GM21526 (cell line): ENCODE results near the gene MARK4.
"Not testable (repeated sequence)": the region's sequence is repeated elsewhere in the genome, so short reads cannot be mapped to it uniquely, and the experiment has no call there.

Experiments used
- ATAC-seq: cut with Tn5 transposase; IDR thresholded peaks from one replicate; pipeline ENCODE4 v1.9.1; 2021; ENCODE audit warnings: moderate library complexity; ENCODE audit not compliant: unreplicated experiment, low FRiP score

MARK4 gene

DNA sequence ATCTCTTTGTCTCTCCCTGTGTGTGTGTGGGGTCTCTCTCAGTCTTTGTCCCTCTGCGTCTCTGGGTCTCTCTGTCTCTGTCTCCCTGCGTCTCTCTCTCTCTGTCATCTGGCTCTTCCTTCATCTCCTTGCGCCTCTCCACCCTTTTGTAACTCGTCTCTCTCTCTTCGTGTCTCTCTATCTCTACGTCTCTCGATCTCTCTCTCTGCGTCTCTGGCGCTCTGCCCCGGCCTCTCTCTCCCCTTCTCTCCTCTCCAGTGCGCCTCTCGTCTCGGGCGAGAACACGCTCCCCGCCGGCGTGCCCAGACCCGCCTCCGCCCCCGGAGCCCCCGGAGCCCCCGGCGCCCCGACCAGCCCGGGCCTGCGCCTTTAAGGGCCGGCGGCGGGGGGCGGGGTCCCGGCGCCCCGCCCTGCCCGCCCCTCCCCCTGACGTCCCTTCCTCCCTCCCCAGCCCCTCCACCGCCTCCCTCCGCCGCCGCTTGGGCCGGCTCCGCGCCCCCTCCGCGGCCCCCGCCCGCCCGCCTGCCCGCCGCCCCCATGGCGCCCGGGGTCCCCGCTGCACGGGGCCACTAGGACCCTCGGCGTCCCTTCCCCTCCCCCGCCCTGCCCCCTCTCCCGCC is at the start of gene MARK4:
TSS of gene MARK4 (plus strand) at position 440 of the 620 bp plus-strand sequence. CDS start 318 bp downstream, outside the sequence.
- ATAC-seq, result no peak

DNA sequence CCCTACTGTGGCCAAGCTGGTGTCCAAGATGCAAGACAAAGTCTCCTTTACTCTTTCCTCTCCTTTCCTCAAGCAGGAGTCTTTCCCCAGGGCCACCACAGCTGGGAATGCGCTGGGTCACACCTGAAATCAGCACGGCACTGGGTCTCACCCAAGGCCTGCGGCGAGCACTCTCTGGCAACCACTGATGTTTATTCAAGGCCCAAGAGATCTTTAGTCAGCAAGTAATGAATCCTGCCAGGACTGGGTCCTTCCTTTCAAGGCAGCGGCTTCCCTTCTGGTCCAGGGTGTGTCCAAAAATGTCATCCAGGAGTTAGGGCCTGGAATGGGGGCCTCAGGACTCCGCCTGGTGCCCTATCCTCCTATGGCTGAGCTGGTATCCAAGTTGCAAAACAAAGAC is 48.4 kb upstream of the MARK4 start:
- ATAC-seq, result no peak

DNA sequence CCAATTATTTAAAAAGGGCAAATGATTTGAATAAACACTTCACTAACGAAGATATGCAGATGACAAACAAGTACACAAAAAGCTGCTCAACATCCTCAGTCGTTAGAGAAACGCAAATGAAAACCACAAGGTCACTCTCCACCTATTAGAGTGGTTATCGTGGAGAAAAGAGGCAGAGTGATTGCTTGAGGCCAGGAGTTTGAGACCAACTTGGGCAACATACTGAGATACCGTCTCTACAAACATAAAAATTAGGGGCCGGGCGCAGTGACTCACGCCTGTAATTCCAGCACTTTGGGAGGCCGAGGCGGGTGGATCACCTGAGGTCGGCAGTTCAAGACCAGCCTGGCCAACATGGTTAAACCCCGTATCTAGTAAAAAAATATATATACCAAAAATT is 45.3 kb upstream of the MARK4 start:
- ATAC-seq, result no peak

DNA sequence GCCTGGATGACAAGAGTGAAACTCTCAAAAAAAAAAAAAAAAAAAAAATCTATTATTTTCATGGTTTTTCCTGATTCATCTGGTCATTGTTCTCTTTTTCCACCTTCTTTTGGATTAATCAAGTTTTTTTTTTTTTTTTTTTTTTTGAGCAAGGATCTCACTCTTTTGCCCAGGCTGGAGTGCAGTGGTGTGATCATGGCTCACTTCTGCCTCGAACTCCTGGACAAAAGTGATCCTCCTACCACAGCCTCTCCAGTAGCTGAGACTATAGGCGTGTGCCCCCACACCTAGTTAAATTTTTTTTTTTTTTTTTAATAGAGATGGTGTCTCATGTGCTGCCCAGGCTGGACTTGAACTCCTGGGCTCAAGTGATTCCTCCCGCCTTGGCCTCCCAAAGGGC is 44.7 kb upstream of the MARK4 start:
- ATAC-seq, result no peak

DNA sequence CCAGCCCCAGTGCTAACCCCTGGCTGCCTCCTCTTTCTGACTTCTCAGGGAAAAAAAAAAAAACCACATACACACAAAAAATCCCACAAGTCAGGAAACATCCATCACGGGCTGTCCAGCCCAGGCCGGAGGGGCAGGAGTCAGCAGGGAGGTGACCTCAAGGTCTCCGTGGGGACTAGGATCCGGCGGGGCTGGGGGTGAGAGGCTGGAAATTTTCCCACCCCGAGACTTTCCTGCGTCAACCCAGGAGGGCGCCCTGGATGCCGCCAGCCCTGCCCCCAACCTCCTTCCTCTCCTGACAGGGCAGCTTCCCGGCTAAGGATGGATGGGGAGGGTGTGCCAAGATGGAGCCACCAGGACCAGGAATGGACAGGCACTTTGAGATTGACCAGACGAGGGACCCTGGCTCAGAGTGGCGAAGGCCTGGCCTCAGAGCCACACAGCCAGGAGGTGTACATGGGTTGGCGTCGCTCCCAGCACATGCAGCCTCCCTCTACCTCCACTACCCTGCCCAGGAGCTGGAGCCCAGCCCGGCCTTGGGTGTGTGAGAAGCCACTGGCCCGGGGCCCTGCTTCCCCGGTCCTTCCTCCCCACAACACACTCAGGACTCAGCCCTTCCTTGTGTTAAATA is 39.2 kb upstream of the MARK4 start:
- no peak for ATAC-seq

DNA sequence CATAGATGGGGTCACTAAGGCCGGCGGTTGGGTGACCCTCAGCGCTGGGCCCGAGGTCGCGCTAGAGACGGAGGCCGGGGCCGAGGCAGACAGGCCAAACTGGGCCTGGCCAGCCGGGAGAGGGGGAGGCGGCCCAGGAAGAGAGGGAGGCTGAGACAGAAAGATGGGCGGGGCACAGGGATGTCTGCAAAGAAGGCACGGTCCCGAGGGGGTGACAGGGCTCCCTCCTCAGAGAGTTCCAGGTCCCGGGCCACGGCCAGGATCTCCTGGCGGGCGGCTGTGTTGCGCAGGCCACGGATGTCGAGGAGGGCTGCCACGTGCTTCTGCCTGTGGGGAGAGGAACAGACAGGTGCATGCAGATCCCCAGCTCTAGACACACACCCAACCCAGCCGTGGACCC is 38.0 kb upstream of the MARK4 start:
- no peak for ATAC-seq

DNA sequence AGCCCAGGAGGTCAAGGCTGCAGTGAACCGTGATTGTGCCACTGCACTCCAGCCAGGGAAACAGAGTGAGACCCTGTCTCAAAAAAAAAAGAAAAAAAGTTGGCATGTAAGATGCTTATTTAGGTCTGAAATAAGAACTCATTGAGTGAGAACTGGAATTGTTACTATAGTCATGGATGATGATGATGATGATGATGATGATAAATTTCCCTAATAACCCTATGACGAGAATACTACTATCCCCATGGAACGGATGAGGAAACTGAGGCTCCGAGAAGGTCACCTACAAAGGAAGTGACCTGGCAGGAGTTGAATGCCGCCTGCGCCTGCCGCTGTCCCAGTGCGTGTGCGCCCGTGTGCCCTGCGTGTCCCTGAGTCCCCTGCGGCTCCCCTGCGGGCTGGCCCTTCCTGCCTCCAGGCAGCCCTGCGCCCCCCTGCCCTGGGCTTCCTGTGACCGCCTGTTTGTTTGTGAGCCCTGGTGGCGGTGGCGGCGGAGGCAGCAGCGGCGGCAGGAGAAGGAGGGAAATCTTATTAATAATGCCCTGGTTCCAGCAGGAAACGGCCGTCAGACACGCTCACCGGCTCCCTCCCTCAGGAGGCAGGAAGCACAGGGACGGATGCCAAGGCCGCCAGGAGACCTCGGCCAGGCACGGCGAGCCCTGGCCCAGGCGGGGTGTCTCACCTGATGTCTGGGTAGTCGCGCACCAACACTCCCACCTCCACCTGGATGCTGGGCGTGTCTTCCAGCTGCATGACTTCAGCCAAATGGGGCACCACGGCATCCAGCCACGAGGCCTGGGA is 35.5 kb upstream of the MARK4 start:
- ATAC-seq, result no peak

DNA sequence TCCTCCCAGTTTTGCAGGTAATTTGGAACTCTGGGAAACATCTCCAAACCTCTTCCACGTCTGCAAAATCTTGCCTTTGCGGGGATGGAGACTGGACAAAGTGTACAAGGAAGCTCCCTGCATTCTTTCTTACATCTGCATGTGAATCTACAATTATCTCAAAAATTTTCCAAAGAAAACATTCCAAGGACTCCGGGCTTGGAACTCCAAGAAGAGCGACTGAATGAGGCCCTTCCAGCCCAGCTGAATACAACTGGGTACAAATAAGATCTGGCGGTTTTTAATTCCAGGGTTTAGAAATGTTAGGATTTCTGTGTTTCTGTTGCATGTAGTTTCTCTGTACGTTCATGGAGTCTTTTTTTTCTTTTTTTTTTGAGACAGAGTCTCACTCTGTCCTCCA is 34.4 kb upstream of the MARK4 start:
- ATAC-seq, result no peak

DNA sequence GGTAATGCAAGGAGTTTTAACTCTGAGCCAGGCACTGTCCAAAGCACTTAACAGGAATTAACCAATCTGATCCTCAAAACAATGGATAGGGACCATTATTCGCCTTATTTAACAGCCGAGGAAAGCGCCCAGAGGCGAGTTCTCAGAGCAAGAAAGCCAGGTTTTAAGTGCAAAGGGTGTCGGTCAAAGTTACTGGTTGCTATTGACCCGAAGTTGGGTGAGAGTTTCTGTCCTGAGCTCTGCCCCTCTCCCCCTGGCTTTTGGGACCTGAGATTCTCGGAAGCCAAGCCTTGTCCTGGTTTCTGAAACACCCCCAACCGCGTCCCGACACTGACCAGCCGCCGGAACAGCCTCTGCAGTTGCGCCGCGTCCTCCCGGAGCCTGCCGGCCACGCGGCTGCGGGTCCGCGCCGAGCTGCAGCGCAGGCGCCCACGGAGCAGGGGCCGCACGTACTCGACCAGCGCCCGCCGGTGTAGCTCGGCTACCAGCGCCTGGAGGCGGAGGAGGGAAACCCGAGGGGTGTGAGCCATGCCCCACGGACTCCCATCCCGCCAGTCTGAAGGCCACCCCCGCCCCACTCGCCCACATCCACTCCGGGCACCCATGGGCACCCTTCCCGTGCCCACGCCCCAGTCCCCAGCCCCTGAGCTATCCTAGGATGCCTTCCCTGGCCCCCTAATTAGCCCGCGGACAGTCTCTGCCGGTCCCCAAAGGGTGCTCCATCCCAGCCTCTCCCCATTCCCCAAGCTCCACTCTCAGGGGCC is 33.7 kb upstream of the MARK4 start:
- no peak for ATAC-seq

DNA sequence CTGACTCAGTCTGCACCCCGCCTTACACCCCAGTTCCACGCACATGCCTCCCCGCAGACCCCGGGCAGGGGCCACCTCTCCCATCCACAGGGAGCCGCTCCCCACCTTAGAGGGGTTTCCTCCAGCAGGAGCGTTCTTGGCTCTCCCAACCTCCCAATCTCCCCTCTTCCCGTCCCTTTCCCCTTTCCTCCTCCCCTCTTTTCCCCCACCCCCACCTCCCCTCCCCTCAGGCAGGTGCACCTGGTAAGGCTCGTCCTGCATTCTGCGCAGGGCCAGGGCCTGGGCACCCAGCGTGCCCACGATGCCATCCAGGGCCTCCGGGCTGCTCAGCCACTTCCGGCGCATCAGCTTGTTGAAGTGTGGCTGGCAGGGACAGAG is 33.1 kb upstream of the MARK4 start:
- ATAC-seq, result no peak

DNA sequence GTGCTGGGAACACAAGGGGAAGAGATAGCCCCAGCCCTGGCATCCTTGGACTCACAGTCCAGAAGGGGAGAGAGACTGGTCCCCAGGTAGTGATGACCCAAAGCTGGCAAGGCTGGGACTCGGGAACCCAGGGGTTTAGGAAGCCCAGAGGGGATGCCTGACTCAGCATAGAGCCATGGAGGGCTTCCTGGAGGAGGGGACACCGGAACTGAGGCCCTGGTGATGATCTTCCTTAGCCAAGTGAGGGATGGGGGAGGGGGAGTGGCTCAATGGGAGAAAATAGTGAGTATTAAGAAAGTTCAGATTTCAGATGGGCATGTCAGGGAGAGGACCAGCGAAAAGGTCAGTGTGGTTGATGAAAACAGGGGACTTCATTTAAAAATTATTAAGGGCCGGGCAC is 32.6 kb upstream of the MARK4 start:
- ATAC-seq, result no peak

DNA sequence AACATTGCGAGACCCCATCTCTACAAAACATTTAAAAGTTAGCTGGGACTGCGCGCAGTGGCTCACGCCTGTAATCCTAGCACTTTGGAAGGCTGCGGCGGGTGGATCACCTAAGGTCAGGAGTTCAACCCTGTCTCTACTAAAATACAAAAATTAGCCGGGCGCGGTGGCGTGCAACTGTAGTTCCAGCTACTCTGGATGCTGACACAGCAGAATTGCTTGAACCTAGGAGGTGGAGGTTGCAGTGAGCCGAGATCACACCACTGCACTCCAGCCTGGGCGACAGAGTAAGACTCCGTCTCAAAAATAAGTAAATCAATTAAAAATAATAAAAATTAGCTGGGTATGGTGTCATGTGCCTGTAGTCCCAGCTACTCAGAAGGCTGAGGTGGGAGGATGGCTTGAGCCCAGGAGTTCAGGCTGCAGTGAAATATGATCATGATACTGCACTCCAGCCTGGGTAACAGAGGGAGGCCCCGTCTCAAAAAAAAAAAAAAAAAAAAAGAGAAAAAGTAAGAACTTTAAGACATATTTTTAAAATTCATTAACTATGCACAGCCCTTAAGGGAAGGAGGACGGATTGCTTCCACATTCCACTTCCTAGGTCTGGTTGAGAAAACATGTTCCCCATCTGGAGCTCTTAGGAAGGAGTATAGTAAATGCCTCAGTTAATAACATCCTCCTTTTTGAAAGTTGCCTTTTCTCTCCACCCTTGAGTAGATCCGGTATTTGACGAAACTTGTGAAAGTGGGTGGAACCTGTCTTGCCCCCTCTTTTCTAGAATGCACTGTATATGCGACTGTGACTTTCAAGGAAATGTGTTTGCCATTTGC is 31.9 kb upstream of the MARK4 start:
- no peak for ATAC-seq

DNA sequence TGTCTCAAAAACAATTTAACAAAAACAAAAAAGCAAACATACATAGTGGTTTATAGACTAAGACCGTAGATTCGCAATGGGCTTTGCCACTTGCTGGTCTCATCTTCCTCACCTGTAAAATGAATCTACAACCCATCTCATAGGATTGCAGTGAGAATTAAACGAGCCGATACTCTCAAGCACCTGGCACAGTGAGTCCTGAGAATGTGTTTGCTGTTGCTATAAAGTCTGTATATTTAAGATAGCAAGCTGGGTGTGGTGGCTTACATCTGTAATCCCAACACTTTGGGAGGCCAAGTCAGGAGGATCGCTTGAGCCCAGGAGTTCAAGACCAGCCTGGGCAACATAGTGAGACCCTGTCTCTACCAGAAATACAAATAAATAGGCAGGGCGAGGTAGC is 28.3 kb upstream of the MARK4 start:
- no peak for ATAC-seq

DNA sequence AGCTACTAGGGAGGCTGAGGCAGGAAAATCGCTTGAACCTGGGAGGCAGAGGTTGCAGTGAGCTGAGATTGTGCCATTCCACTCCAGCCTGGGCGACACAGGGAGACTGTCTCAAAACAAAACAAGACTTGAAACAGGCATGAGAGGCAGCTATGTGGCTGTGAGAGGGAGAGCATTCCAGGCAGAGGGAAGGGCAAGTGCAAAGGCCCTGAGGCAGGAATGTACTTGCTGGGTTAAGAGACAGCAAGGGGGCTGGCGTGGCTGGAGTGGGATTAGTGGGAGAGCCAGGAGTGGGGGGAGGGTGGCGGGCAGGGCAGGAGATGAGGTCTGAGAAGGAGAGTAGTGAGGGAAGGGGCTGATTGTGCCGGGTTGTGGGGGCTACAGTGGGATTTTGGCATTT is 27.2 kb upstream of the MARK4 start:
- ATAC-seq, result no peak

DNA sequence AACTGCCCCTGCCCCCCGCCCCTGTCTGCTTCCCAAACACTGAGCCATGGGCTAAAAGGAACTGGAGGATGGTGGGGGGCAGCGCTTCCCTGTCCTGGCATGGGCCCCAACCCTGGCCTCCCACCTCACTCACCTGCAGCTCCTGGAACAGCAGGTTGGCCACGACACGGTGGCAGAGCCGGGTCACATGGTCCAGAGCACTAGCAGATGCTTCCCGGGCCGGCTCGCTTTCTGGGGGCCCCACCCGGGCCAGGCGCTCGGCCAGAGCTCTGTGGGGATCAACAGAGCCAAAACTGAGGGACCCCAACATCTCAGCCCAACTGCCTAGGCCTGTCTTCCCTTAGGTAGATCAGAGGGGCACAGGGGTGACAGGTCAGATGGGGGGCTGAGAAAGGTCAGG is 26.4 kb upstream of the MARK4 start:
- ATAC-seq, result no peak

DNA sequence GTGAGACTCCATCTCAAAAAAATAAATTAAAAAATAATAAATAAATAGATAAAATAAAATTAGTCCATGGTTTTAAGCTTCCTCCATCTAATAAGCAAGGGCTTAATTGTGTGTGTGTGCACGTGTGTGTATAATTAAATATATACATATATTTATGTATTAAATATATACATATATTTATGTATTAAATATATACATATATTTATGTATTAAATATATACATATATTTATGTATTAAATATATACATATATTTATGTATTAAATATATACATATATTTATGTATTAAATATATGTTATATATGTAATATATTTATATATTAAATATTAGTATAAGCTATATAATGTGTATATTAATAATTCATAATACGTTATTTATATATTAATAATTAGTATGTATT is 22.0 kb upstream of the MARK4 start:
- not testable (repeated sequence) for ATAC-seq

DNA sequence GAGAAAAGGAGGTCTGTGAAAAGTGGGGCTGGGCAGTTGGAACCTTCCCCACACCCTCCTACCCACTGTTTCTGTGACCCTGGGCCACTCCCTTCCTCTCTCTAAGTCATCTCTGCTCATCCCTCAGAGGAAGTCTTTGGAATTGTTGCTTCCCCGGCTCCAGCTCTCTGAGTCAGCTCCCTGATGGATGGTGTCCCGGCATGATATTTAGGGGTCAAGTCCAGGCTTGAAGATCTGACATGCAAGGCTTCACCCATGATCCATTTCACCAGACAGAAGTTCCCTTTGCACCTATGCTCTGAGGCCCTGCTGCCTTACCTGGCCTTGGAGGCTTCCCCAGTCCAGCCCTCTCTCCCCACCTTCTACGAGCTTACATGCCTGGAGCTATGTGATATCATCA is 19.2 kb upstream of the MARK4 start:
- no peak for ATAC-seq

DNA sequence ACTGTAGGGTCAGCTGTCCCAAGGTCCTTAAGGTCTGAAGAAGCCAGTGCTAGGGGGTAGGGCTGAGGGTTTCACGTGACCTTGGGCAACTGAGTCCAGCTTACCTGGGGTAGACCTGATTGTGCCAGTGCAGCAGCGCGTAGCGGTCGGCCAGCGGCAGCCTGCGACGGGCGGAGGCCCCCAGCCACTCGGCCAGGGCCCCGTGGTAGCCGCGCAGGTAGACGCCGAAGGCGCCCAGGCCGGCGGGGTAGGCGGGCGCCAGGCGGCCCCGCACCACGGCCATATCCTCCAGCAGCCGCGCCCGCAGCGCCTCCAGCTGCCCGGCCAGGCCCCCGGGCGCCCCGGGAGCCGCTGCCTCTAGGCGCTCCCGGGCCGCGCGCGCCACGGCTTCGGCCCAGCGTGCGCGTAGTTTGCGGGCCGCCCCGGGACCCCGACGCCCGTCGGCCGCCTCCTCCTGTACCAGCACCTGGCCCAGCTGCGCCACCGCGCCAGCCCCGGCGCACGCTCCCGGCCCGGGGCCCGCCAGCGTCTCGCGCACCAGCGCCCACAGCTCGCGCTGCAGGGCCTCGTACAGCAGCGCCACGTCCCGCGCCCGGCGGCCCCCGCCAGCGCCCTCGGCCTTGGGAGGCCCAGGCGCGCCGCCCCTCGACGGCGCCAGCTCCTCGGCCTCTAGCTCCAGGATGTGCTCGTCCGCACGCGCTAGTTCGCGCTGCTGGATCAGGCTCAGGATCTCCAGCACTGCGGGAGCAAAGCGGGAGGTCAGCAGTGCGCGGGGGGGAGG is 16.8 kb upstream of the MARK4 start:
- no peak for ATAC-seq

DNA sequence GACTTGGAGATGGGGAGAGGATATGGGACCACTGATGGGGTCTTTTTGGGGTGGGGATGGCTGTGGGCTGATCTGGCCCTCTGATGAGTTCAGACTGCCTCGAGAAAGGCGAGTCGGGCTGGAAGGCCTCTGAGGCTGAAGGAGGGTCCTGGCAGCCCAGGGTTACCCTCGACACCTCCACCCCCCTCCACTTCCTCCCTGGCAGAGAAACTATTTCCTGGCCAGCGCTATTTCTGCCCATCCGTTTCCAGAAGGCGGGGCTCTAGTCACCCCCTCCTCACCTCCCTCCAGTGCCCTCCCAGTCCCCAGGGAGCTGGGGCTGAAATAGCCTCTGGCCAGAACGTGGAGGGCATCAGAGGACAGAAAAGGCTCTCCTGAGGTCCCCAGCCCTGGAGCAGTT is 15.6 kb upstream of the MARK4 start:
- no peak for ATAC-seq

DNA sequence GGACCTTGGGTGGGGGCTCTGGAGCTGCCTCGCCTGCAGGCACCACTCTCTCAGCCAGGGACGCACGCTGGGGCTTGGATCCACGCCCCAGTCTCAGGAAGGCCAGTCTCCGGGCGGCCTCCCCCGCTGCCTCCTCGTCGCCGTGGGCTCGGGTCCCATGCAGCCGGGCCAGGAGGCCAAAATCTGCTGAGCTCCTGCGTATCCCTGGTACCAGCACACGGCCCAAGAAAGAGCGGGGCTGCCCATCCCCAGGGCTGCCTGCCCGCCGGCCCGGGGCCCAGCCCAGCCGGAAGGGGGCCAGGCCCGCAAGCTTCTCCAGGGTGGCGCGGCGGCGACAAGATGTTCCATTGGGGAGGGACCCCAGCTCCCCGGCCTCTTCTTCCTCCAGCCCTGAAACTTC is 12.5 kb upstream of the MARK4 start:
- no peak for ATAC-seq
